Cardiac ventricle fibroblast (primary cell): ENCODE measurements around the gene PRAMEF12. TPM values are rescaled to one million over a fixed set of nuclear protein-coding genes. Genes with fewer than 3 reads are reported as not detected.

Experiments
- total RNA-seq: library from RNA; depleted of rRNA; stranded (reverse); fragments of >200 nt; gene quantifications from 2 replicates; pipeline ENCODE4 v1.2.3, GENCODE V29; 2015

Gene PRAMEF12
- not detected in 2 replicates for total RNA-seq

DNA sequence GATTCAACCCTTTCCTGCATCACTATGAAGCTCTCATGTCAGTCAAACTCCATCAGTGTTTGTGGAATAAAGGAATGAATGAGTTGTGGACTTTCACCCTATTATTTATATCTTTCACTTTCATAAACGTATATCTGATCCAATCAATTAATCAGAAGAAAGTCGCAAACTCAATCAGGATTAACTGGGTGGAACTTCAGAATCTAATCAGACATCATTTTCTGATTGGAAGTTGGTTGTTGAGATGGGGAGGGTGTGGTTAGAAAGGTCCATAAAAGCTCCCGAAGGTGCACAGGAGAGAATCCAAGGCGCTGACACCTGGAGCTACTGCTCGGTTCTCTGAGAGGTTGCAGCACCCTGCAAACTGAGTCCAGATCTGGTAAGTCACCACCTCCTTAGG, at the start of gene PRAMEF12:
TSS of gene PRAMEF12 (plus strand) at position 301 of the 400 bp plus-strand sequence. CDS start 1,130 bp downstream, outside the sequence.

GRCh38 chr1:12745992-12746323, 27.6 kb upstream of the PRAMEF12 start, which contains the start of gene CFAP107:
Gene CFAP107 (plus strand): TSS chr1:12746200. CDS start chr1:12746431, 231 bp downstream.

DNA sequence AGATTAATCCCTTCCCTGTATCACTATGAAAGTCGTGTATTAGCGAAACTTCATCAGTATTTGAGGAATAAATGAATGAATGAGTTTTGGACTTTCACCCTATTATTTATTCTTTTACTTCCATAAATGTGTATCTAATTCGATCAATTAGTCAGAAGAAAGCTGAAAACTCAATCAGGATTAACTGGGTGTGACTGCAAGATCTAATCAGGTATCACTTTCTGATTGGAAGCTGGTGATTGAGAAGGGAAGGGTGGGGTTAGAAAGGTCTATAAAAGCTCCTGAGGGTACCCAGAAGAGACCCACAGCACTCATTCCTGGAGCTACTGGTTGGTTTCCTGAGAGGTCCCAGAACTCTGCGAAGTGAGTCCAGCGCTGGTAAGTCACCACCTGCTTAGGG, 17.6 kb downstream of the PRAMEF12 start, which contains the start of gene PRAMEF1:
TSS of gene PRAMEF1 (plus strand) at position 301 of the 400 bp plus-strand sequence. CDS start 1,831 bp downstream, outside the sequence.

Other genes starting within 250 kb of the PRAMEF12 start
- 4.6 and 8.2 TPM in 2 replicates for gene DHRS3, start 155.5 kb upstream of the PRAMEF12 start, total RNA-seq
- not detected in 2 replicates for gene AADACL4, start 129.7 kb upstream of the PRAMEF12 start, total RNA-seq
- not detected in 2 replicates for gene AADACL3, start 57.6 kb upstream of the PRAMEF12 start, total RNA-seq
- gene CFAP107, start 27.5 kb upstream of the PRAMEF12 start, total RNA-seq = not detected in 2 replicates
- gene PRAMEF1, start 17.7 kb downstream of the PRAMEF12 start, total RNA-seq = not detected in 2 replicates
- gene PRAMEF11, start 57.7 kb downstream of the PRAMEF12 start, total RNA-seq = not detected in 2 replicates
- not detected in 2 replicates for gene HNRNPCL1, start 75.0 kb downstream of the PRAMEF12 start, total RNA-seq
- gene PRAMEF2, start 83.3 kb downstream of the PRAMEF12 start, total RNA-seq = not detected in 2 replicates
- gene PRAMEF4, start 112.5 kb downstream of the PRAMEF12 start, total RNA-seq = not detected in 2 replicates
- gene PRAMEF10, start 124.5 kb downstream of the PRAMEF12 start, total RNA-seq = not detected in 2 replicates
- gene PRAMEF7, start 142.9 kb downstream of the PRAMEF12 start, total RNA-seq = not detected in 2 replicates
- gene PRAMEF6, start 173.8 kb downstream of the PRAMEF12 start, total RNA-seq = not detected in 2 replicates